Measurements from ENCODE around the gene HPS1. TPM values are rescaled to one million over a fixed set of nuclear protein-coding genes. Genes with fewer than 3 reads are reported as not detected.

Gene HPS1
- total and polyA plus RNA-seq, 2 donors (not counting 3 experiments of a cell fraction or from before 2014, with no cell fraction given) = 60.7 to 67.5 TPM

- Histone ChIP-seq H4K20me1 (replicated peaks; ENCODE audit: control insufficient read depth, extremely low read depth, insufficient read depth, low read length) (no peaks in the 10 kb centered on the region), H3K79me2 (ENCODE audit: control insufficient read depth, insufficient read depth, low read length) (no peaks in the 10 kb centered on the region), H2AFZ (ENCODE audit: low read depth, low read length) (no peak overlapping the region), H3K9ac (replicated peaks; ENCODE audit: extremely low read depth, insufficient read depth, low read length) (no peak overlapping the region), H3K9me3 (replicated peaks; ENCODE audit: control insufficient read depth, insufficient read depth, low read length) (no peaks in the 10 kb centered on the region), H3K4me3 (replicated peaks in 1 of 3; ENCODE audit: insufficient read depth in 1 of 3, low read depth in 1 of 3, low read length in 3 of 3) (no peak overlapping the region), H3K9me1 (replicated peaks; ENCODE audit: control insufficient read depth, extremely low read depth, insufficient read depth, low read length) (no peaks in the 10 kb centered on the region), H3K27me3 (ENCODE audit: control insufficient read depth in 2 of 2, insufficient read depth in 2 of 2, low read length in 2 of 2) (no peaks in the 10 kb centered on the region), H3K4me2 (ENCODE audit: insufficient read depth, low read length) (no peak overlapping the region), H3K27ac (ENCODE audit: insufficient read depth, low read depth, low read length) (no peak overlapping the region), H3K4me1 (ENCODE audit: control insufficient read depth, extremely low read depth, insufficient read depth, low read length) (peaks cover 13% of the 10 kb centered on the region), H3K36me3 (ENCODE audit: control insufficient read depth in 2 of 2, extremely low read depth in 1 of 2, insufficient read depth in 2 of 2, low read length in 2 of 2) (no peaks in the 10 kb centered on the region)
- intact Hi-C loops (cut with micrococcal nuclease) = no loop called here
- ChIA-PET POLR2A (no interaction called here), CTCF (interaction anchor here (1.0 to 1.4 kb wide), 2 partner anchors 9 kb away, joined by 3 read pairs; no protein-coding TSS in a partner anchor)
- DNase-seq (ENCODE audit: low read depth, low spot score) = no peak
- dilution Hi-C loops (cut with MboI; ENCODE audit: extremely low pct_ligation_motif_present, low sequenced_read_pairs) = no loop called here
- TF ChIP-seq EZH2 (IDR thresholded peaks at IDR 0.05; ENCODE audit: borderline replicate concordance, low read depth, low read length, severe bottlenecking) (no peak), JUN (IDR thresholded peaks at IDR 0.05; ENCODE audit: borderline replicate concordance, insufficient read depth, insufficient read length, low read depth) (no peak), POLR2AphosphoS5 (IDR thresholded peaks at IDR 0.05; ENCODE audit: insufficient read depth, low read depth, low read length) (no peak), POLR2A (IDR thresholded peaks at IDR 0.05; ENCODE audit: low read depth, low read length) (no peak), MYC (IDR thresholded peaks at IDR 0.05; ENCODE audit: low read depth, low read length) (no peak), FOS (IDR thresholded peaks at IDR 0.05; ENCODE audit: borderline replicate concordance, insufficient read depth, low read length) (no peak)
- TF ChIP-seq, protein P1, sequence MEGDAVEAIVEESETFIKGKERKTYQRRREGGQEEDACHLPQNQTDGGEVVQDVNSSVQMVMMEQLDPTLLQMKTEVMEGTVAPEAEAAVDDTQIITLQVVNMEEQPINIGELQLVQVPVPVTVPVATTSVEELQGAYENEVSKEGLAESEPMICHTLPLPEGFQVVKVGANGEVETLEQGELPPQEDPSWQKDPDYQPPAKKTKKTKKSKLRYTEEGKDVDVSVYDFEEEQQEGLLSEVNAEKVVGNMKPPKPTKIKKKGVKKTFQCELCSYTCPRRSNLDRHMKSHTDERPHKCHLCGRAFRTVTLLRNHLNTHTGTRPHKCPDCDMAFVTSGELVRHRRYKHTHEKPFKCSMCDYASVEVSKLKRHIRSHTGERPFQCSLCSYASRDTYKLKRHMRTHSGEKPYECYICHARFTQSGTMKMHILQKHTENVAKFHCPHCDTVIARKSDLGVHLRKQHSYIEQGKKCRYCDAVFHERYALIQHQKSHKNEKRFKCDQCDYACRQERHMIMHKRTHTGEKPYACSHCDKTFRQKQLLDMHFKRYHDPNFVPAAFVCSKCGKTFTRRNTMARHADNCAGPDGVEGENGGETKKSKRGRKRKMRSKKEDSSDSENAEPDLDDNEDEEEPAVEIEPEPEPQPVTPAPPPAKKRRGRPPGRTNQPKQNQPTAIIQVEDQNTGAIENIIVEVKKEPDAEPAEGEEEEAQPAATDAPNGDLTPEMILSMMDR (IDR thresholded peaks at IDR 0.05; ENCODE audit: extremely low read depth in 1 of 2, insufficient read depth in 1 of 2, low read depth in 1 of 2, low read length in 2 of 2) = no peak
- BruUV-seq (replicated peaks) = no TSS peak
- no peak for FAIRE-seq
These were observed 36.0 kb downstream of the HPS1 start for GRCh38 chr10:98410759-98411158.

Measured in endothelial cell of umbilical vein (primary cell).